AG04450 (cell line): ENCODE measurements around the gene ATP8B3. TPM values are rescaled to one million over a fixed set of nuclear protein-coding genes. Genes with fewer than 3 reads are reported as not detected.

Experiments used
- CTCF ChIA-PET: fragments of 300-600, 350-600 bp; formaldehyde crosslinking; extraction: SDS; loops from one replicate; lab custom pipeline; 2022; ENCODE audit warnings: antibody characterized with exemption, inconsistent platforms; lab: Charles Lee
- POLR2A ChIA-PET: fragments of 350-600 bp; formaldehyde crosslinking; extraction: SDS; loops from one replicate; lab custom pipeline; 2021; ENCODE audit warnings: antibody characterized with exemption, inconsistent platforms; lab: Yijun Ruan, JAX
- DNase-seq: peaks from one replicate; pipeline ENCODE4 v3.0.0-alpha.2; 2011; ENCODE audit warnings: low read depth, low spot score
- H3K27ac ChIP-seq: one replicate; pipeline ENCODE4 v1.5.1; 2012; ENCODE audit warnings: low read depth, low read length, control low read depth
- H3K27me3 ChIP-seq: one replicate; pipeline ENCODE4 v1.6.0; 2012; ENCODE audit warnings: low read length; ENCODE audit not compliant: control insufficient read depth, insufficient read depth
- H3K4me3 ChIP-seq: 2 replicates; pipeline ENCODE4 v1.5.1; 2011; ENCODE audit warnings: mild to moderate bottlenecking, low read depth, low read length, control low read depth
- H3K9me3 ChIP-seq: 2 replicates; pipeline ENCODE4 v1.5.1; 2012; ENCODE audit warnings: low read length; ENCODE audit not compliant: control insufficient read depth, insufficient read depth
- polyA plus RNA-seq: library from polyadenylated mRNA; depleted of rRNA; stranded (reverse); fragments of >200 nt; gene quantifications from 2 replicates; pipeline ENCODE4 v1.2.3, GENCODE V29; 2011
- TF ChIP-seq, protein P1 (sequence below): IDR thresholded peaks from 2 replicates; pipeline ENCODE4 v1.5.1; 2011; ENCODE audit warnings: low read depth, low read length, control low read depth, inconsistent platforms

ATP8B3 gene
- polyA plus RNA-seq, 1 experiment = 2.7 TPM

DNA sequence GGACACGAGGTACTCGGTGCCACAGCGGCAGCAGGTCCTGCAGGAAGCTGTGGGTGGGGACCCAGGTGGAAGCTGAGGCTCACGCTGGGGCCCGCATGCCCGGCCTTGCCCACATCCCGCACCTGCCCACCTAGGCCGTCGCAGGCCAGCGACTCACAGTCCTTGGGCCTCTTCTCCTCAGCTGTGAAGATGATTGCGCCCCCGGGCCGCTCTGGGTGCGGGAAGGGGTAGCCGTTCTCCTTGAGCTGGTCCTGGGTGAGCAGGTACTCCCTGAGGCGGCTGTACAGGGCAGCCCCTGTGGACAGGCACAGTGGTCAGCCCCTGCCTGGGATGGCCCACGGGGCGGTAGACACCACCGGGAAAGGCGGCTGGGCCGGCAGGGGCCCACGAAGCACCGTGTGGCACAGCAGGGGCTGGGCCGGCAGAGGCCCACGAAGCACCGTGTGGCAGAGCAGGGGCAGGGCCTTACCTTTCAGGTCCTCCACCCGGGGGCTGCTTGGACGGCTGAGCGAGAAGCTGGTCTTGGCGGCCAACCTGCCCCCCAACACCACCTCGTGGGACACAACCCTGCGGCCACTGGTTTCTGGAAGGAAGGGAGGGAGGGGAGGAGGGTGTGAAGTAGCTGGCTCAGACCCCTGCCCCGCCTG, 6.6 kb upstream of the ATP8B3 start:
- H3K9me3 ChIP-seq = no peaks in the 10 kb centered on the region; the same call in 1 of the 2 replicates
- H3K4me3 ChIP-seq = no peak overlapping the region
- CTCF ChIA-PET = interaction anchor here (0.9 kb wide), 1 partner anchor 38 kb away, joined by 3 read pairs; no protein-coding TSS in a partner anchor
- DNase-seq = no peak
- TF ChIP-seq, protein P1, sequence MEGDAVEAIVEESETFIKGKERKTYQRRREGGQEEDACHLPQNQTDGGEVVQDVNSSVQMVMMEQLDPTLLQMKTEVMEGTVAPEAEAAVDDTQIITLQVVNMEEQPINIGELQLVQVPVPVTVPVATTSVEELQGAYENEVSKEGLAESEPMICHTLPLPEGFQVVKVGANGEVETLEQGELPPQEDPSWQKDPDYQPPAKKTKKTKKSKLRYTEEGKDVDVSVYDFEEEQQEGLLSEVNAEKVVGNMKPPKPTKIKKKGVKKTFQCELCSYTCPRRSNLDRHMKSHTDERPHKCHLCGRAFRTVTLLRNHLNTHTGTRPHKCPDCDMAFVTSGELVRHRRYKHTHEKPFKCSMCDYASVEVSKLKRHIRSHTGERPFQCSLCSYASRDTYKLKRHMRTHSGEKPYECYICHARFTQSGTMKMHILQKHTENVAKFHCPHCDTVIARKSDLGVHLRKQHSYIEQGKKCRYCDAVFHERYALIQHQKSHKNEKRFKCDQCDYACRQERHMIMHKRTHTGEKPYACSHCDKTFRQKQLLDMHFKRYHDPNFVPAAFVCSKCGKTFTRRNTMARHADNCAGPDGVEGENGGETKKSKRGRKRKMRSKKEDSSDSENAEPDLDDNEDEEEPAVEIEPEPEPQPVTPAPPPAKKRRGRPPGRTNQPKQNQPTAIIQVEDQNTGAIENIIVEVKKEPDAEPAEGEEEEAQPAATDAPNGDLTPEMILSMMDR = no peak
- no peaks in the 10 kb centered on the region for H3K27me3 ChIP-seq
- POLR2A ChIA-PET = no interaction called here
- no peak overlapping the region for H3K27ac ChIP-seq

DNA sequence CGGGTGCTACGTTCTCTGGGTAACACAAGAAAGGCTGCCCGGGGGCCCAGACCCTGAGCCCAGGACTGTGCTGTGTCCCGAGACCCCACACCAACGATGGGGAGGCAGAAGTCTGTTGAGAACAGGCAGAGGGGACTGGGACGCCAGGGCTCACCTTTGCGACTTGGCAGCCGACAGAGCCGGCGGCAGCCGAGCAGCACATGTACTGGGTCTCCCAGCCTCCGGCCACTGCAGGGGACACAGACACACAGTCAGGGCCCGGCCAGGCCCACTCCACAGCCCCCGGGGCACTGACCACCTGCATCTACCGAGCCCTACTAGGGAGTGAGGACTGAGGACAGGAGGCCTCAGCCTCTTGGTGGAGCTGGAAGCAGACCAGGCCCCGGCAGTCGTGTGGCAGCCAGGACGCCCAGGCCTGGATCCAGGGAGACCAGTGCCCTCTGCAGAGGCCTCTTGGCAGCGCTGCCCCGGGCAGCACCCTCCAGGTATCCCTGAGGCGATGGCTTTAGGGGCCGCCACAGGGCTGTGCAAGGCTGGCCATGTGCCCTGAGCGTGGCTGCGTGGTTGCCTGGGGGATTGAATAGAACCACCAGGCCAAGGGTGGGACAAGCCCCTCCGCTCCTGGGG, 5.6 kb upstream of the ATP8B3 start:
- Histone ChIP-seq H3K27me3 (no peaks in the 10 kb centered on the region), H3K4me3 (no peak overlapping the region), H3K9me3 (no peaks in the 10 kb centered on the region; the same call in 1 of the 2 replicates), H3K27ac (no peak overlapping the region)
- no peak for DNase-seq
- TF ChIP-seq, protein P1 = no peak
- CTCF ChIA-PET = no interaction called here
- POLR2A ChIA-PET = no interaction called here

DNA sequence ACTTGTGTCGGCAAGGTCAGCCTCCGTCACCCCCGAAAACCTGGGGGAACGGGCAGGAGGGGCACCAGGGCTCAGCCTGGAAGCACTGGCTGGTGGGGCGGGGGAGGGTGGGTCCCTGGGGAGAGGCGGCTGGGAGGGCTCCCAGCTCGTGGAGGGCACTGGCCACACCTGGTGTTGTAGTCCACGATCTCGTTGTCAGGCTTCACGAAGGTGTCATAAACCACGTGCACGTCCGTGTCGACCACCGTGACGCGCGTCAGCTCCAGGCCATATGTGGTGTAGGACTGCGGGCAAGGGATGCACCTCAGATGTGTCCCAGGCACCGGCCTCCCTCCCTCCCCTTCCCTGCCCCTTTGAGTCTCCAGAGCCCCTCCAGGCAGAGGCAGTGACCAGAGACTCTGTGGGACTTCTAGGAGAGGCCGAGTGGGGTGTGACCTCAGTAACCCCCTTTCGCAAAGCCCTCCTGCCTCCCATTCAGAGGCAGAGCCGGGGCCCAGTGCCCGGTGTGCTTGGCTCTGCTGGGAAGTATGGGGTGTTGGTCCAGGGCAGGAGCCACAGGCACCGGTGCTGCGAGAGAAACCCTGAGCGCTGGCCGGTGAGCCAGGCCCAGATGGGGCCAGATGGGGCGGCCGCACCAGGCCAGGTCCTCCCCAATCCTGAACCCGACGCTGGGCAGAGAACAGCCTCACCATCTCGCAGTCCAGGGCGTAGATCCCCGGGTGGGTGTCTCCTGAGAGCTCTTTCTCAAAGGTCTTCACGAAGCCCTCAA, 4.6 kb upstream of the ATP8B3 start:
- POLR2A ChIA-PET = no interaction called here
- Histone ChIP-seq H3K9me3 (no peaks in the 10 kb centered on the region; the same call in 1 of the 2 replicates), H3K27me3 (no peaks in the 10 kb centered on the region), H3K27ac (no peak overlapping the region), H3K4me3 (no peak overlapping the region)
- CTCF ChIA-PET = no interaction called here
- no peak for DNase-seq
- TF ChIP-seq, protein P1 = no peak

DNA sequence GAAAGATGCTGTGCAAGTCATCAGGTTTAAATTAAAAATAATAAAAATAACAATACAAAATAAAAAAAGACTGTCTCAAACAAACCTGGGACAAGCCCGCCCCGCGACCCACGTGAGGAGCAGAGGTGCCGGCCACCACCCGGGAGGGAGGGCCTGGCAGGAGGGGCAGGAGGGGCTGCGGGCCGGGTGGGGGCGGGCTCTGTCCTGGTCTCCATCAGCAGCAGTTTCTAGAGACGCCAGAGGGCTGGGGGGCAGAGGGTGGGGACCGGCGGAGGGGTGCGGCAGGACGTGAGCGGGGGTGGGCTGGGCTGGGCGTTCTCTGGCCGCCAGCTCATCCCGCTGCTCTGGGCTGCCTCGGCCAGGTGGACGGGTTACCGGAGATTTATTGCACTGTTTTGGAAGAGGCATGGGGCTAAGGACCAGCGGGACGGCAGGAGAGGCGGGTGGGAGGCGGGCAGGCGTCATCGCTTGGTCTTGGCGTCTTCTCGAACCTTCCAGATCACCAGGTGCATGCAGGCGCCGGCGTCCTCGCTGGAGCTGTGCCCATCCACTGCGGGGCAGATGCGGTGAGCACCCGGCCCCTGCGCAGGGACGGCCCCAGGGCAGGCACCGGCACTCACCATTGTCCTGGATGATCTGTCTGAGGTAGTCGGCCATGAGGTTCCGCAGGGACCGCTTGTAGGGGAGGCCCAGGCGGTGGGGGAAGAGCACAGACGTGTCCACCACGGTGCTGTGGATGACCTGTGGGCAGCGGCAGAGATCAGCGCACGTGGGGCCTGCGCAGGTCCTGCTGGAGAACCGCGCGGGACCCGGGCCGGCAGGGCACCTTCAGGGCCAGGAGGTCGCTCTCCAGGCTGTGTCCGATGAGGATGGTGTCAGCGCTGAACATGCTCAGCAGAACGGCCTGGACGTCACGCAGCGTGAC, 3.8 kb upstream of the ATP8B3 start:
- H3K27ac ChIP-seq = no peak overlapping the region
- ChIA-PET CTCF (no interaction called here), POLR2A (no interaction called here)
- H3K9me3 ChIP-seq = no peaks in the 10 kb centered on the region; the same call in 1 of the 2 replicates
- no peak overlapping the region for H3K4me3 ChIP-seq
- TF ChIP-seq, protein P1 = no peak
- DNase-seq = no peak
- H3K27me3 ChIP-seq = no peaks in the 10 kb centered on the region
